GM18867 (cell line): Measurements from ENCODE around the gene CD4.

Experiments used
- ATAC-seq: cut with Tn5 transposase; IDR thresholded peaks from one replicate; pipeline ENCODE4 v1.9.1; 2021; ENCODE audit warnings: mild to moderate bottlenecking, moderate library complexity; ENCODE audit not compliant: unreplicated experiment

The CD4 gene

GRCh38 chr12:6765048-6765633 lies 24.2 kb upstream of the CD4 start:
- no peak for ATAC-seq

GRCh38 chr12:6765634-6766581 lies 23.4 kb upstream of the CD4 start, which contains the start of gene PTMS:
Gene PTMS, plus strand, starts transcription at chr12:6766363. Its CDS starts 343 bp downstream, at chr12:6766706.
- peak; percentile 16 for ATAC-seq

GRCh38 chr12:6766651-6767349 lies 22.5 kb upstream of the CD4 start:
- peak; percentile 49 for ATAC-seq

DNA sequence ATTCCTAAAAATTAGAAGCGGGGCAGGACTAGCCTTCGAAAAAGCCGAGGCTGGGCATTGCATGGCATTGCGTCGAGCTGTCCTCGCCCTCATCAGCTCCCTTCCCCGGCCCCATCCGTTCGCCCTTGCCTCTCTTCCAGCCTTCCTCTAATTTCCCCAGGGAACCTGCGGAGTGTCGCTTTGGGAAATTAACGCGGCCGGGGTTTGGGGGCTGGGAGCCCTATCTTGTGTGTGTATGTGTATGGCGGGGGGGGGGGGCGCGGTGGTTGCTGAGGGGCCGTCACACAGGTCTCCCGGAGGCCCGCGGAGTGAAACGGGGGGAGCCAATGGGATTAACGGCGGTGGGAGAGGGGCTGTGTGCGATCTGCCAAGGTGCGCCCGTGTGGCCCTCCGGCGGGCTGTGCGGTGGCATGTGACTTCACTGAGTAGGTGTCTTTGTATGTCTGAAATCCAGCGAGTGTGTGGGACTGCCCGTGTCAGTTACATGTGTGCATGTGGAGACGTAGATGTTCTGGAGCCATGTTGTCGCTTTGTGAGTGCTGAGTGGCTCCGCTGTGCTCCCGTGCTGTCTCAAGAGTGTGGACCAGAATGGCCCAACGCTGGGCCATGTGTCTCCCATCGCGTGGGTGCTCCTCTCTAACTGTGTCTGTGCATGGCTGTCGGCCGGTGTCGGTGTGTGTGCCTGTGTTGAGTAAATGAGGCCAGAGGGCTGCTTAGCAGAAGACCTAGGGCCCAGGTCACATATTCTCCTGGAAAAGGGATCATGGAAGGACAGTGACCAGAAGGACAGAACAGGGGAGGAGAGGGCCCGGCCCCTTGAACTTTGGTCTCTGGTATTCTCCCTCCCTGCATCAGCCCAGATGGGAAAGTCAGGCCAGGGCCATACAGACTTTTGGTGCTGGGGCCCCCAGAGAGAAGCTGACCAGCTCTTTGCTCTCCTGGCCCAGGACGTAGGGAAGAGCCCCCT lies 21.7 kb upstream of the CD4 start:
- ATAC-seq: no peak

DNA sequence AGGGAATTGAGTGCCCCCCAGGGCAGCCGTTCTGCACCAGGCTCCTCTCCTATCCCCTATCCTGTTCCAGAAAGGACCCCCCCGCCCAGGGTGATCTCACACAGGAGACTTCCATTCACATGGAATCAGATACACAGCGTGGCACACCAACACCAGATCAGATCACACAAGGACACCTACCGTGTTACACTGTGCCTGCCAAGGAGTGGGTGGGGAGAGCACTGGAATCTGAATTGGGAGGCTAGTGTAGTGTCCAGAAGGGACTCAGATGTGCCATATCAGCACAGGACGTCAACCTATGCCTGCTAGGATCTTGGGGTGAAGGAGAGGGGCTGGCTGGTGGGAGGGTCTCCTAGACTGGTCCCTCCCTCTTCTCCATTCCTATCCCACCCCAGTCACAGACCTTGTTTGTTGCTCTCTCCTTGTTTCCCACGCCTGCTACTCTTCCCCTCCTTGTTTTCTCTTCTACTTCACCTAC lies 20.9 kb upstream of the CD4 start:
- no peak for ATAC-seq

DNA sequence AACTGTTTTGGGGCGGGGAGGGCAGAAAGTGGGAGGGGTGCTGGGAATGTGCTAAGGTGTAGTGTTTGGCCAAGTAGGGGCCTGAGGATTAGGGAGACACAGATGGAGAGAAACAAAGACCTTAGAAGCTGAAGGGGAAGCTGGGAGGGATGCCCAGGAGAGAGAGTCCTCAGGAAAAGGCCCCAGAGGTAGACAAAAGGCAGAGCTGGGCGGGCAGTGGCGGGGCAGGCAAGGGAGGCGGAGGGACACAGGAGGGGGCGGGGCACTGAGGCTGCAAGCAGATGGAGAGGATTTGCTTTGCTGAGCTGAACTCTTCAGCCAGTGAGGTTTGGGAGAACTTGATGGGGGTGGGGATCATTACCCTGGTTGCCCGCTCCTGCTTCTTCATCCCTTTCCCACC lies 20.3 kb upstream of the CD4 start:
- ATAC-seq: no peak

DNA sequence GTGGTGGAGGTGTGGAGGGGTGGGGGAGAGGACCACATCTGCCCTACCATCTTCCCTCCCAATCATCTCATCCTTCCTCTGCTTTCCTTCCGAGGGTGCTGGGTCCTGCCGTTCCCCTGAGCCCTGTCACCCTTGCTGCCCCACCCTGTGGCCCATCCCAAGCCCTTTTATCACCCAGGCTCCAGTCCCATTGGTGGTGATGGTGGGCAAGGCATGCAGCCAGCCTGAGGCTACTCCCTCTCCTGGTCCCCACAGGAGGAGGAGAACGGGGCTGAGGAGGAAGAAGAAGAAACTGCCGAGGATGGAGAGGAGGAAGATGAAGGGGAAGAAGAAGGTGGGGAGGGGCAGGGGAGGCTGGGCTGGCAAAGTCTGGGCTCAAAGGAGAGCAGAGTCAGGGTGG lies 19.7 kb upstream of the CD4 start:
- no peak for ATAC-seq

- ATAC-seq: no peak
Measured at GRCh38 chr12:6770094-6770493, 19.2 kb upstream of the CD4 start.

- no peak for ATAC-seq
Measured at GRCh38 chr12:6770600-6770999, 18.7 kb upstream of the CD4 start.

DNA sequence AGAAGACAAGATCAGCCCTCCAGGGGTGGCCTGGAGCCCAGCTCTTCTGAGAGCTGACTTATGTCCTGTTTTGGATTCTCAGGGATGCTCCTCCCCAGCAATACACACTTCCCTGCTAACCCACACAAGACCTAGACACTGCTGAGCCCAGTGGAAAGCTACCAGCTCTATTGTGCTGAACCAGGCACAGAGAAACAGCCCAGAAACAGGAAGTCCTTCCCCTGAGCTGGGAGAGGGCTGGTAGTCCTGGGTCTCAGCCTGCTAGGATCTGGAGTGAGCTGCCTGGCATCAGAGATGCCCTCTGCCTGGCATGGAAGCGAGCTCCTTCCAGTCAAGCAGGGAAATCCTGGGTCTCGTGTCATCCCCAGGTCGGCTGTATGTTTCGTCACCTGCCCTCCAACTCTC lies 18.2 kb upstream of the CD4 start:
- no peak for ATAC-seq

DNA sequence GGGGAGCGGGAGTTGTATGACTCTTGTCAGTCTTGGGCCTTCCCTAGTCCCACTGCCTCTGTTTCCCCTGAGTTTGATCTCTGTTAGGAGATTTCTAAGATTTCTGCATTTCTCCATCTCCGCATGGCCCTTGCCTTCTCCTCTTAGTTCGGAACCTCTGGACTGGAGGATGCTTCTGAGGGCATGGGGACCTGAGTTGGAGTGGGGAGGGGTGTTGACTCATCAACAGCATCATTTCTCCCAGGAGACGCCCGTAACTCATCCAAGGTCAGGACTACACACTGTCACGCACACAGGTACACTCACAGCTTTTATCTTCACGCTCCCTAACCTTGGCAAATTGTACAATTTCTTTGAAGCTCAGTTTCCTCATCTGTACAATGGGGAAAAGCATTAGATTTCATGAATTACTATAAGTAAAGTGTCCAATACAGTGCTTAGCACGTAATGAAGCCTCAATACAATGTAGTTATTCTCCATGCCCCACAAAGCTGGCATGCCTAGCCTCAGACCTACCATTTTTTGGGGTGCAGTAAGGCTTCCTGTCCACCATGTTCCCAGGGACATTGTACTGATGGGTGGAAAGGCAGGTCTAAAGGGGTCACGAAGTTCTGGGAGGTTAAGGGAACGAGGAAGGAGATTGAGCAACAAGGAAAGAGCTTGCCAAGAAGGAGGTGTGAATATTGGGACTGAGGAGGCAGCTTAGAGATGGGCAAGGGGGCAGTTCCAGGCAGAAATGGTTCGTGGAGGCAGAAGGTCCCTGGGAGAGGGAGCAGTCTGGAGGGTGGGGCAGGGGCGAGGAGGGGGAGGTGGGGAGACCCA lies 17.6 kb upstream of the CD4 start:
- ATAC-seq: no peak

DNA sequence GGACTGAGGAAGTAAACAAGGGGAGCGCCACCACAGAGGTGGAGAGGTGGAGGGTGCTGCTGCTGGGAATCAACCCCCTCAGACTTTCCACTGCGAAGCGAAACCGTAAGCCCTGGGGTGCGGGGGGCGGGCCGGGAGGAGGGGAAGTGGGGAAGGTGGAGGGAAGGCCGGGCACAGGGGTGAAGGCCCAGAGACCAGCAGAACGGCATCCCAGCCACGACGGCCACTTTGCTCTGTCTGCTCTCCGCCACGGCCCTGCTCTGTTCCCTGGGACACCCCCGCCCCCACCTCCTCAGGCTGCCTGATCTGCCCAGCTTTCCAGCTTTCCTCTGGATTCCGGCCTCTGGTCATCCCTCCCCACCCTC lies 17.0 kb upstream of the CD4 start, which contains the start of gene LAG3:
Gene LAG3, plus strand, starts transcription at position 190 of the 365 bp plus-strand sequence. CDS start 333 bp downstream, outside the sequence.
- no peak for ATAC-seq

- ATAC-seq: no peak
Measured at GRCh38 chr12:6772726-6773589, 16.4 kb upstream of the CD4 start.

- ATAC-seq: no peak
Measured at GRCh38 chr12:6773590-6774351, 15.6 kb upstream of the CD4 start.

DNA sequence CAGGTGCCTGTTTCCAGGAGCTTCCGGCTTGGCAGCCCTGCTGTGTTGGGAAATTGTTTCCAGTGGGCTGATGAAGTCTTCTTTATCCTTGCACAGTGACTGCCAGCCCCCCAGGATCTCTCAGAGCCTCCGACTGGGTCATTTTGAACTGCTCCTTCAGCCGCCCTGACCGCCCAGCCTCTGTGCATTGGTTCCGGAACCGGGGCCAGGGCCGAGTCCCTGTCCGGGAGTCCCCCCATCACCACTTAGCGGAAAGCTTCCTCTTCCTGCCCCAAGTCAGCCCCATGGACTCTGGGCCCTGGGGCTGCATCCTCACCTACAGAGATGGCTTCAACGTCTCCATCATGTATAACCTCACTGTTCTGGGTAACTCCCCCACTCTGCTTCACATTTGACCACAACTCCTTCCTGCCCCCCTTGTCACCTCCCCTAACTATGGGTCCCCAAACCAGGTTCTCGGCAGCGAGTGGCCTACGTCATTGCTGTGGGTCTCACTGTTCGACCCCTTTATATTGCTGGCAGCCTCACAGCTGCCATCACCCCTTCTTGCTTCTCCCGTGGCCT lies 14.7 kb upstream of the CD4 start:
- ATAC-seq: no peak

DNA sequence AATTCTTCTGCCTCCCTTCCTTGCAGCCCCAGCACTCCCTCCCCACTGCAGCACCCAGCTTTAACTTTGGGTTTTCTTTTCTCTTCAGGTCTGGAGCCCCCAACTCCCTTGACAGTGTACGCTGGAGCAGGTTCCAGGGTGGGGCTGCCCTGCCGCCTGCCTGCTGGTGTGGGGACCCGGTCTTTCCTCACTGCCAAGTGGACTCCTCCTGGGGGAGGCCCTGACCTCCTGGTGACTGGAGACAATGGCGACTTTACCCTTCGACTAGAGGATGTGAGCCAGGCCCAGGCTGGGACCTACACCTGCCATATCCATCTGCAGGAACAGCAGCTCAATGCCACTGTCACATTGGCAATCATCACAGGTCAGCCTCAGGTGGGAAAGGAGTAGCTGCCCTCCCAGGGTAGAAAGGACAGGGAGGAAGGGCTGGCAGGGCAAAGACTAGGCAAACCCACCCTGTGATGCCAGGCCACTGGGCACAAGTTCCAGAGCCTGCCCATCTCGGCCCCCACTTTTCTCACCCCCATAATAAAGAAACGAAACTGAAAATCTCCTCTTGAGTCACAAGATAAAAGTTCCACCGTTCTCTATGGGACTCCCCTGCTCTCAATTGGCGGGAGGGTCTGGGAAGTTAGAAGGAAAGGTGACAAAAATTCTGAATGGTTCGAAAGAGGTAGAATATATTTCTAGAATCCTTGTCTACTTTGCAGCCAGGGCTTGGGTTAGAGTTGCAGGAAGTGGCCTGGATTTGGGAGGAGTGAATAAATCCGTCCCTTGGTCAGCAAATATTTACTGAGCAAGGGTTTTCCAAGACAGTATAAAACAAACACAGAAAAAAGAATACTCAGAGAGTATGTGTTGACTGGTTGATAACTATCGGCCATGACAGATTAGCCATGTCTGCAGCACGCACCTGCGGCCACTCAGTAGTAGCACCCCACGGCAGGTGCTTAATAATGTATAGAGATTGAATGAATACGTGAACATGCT lies 13.8 kb upstream of the CD4 start:
- ATAC-seq: no peak
